ENCODE results near the gene VPS13C. TPM values are rescaled to one million over a fixed set of nuclear protein-coding genes. Genes with fewer than 3 reads are reported as not detected.

Gene VPS13C
- total RNA-seq, 1 donor from 2014 or later: 38.7 TPM

GRCh38 chr15:61861962-61862361, 198.3 kb downstream of the VPS13C start:
- H3K4me1 Mint-ChIP-seq (ENCODE audit: unreplicated experiment): no peaks in the 10 kb centered on the region
- peaks cover 5% of the 10 kb centered on the region for H3K36me3 Mint-ChIP-seq
- H3K4me3 Mint-ChIP-seq: no peak overlapping the region
- H3K27ac Mint-ChIP-seq: no peak overlapping the region
- H3K9me3 Mint-ChIP-seq: no peaks in the 10 kb centered on the region
- TF ChIP-seq CTCF (conservative IDR thresholded peaks at IDR 0.05): no peak
- H3K27me3 Mint-ChIP-seq: no peaks in the 10 kb centered on the region
- no peak for DNase-seq (ENCODE audit: extremely low spot score, unreplicated experiment)

DNA sequence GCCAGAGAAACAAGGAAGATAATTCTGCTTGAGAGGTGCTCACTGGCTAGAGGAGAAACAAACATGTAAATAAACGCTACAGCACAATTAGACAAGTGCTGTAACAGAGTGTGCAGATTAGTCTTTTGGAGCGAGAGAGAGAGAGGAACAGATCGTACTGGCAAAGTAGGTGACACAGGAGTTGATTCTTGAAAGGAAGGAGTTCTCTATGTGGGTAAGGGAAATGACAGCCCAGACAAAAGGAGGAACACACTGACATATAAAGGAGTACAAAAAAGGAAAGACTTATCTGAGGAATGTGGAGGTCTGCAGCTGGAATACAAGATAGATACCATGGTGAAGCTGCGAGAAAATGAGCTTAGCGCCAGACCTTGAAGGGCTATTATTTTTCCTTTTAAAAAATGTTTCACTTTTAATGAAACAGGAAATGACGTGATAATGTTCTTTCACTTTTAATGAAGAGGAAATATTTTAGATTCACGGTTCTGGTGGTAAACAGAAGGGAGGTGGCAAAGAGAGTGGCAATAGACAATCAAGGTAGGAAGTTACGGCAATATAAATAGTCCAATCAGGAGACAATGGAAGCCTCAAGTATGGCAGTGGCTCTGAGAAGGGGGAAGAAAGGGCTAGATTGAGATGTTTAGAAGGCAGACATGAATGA, 202.9 kb downstream of the VPS13C start:
- Mint-ChIP-seq H3K36me3 (peaks cover 5% of the 10 kb centered on the region), H3K9me3 (no peaks in the 10 kb centered on the region), H3K27me3 (no peaks in the 10 kb centered on the region), H3K27ac (no peak overlapping the region), H3K4me3 (no peak overlapping the region), H3K4me1 (ENCODE audit: unreplicated experiment) (no peaks in the 10 kb centered on the region)
- no peak for DNase-seq (ENCODE audit: extremely low spot score, unreplicated experiment)
- TF ChIP-seq CTCF (conservative IDR thresholded peaks at IDR 0.05): no peak

- Mint-ChIP-seq H3K27me3 (no peaks in the 10 kb centered on the region), H3K36me3 (peaks cover 5% of the 10 kb centered on the region), H3K4me1 (ENCODE audit: unreplicated experiment) (no peaks in the 10 kb centered on the region), H3K4me3 (no peak overlapping the region), H3K9me3 (no peaks in the 10 kb centered on the region), H3K27ac (no peak overlapping the region)
- DNase-seq (ENCODE audit: extremely low spot score, unreplicated experiment): no peak
- TF ChIP-seq CTCF (conservative IDR thresholded peaks at IDR 0.05): peak; percentile 53
Measured at GRCh38 chr15:61856295-61856694, 204.0 kb downstream of the VPS13C start.

GRCh38 chr15:61853195-61853594, 207.1 kb downstream of the VPS13C start:
- Mint-ChIP-seq H3K4me1 (ENCODE audit: unreplicated experiment) (no peaks in the 10 kb centered on the region), H3K27ac (no peak overlapping the region), H3K4me3 (no peak overlapping the region), H3K9me3 (no peaks in the 10 kb centered on the region), H3K36me3 (peaks cover 3% of the 10 kb centered on the region), H3K27me3 (no peaks in the 10 kb centered on the region)
- DNase-seq (ENCODE audit: extremely low spot score, unreplicated experiment): no peak
- TF ChIP-seq CTCF (conservative IDR thresholded peaks at IDR 0.05): no peak

DNA sequence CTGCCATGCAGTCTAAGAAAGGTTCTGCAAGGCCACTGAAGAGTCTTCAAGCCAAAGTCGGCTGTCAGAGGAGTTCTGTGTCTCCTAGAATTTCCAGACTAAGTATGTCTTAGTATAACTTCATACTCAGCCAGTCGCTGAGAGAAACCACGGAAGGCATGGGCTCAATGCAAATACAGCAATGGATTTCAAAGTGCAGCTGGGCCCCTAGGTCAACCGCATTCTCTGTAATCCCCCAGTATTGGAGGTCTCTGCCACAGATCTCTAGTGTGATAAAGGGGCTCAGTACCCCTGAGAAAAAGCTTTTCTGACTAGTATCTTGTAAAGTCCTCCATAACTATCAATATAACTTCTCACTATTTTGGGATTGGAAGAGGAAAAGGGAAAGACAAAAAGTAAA, 208.3 kb downstream of the VPS13C start:
- DNase-seq (ENCODE audit: extremely low spot score, unreplicated experiment): no peak
- Mint-ChIP-seq H3K4me1 (ENCODE audit: unreplicated experiment) (no peaks in the 10 kb centered on the region), H3K9me3 (no peaks in the 10 kb centered on the region), H3K27ac (no peak overlapping the region), H3K4me3 (no peak overlapping the region), H3K36me3 (peaks cover 3% of the 10 kb centered on the region), H3K27me3 (no peaks in the 10 kb centered on the region)
- no peak for TF ChIP-seq CTCF (conservative IDR thresholded peaks at IDR 0.05)

DNA sequence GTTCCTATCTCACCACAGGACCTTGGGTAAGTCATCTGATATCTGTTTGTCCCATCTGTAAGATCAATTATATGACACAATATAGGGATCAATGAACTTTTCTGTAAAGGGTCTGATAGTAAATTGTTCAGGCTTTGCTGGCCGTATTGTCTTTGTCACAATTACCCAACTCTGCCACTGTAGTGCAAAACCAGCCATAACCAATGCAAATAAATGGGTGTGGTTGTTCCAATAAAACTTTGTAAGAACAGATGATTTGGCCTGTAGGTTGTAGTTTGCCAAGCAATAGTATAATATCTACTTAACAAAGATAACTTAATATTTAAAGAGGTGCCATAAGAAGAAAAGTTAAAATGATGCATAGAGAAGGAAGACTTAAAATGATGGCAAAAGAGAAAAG, 210.8 kb downstream of the VPS13C start:
- Mint-ChIP-seq H3K27me3 (no peaks in the 10 kb centered on the region), H3K4me1 (ENCODE audit: unreplicated experiment) (no peaks in the 10 kb centered on the region), H3K27ac (no peak overlapping the region), H3K9me3 (no peaks in the 10 kb centered on the region), H3K4me3 (no peak overlapping the region), H3K36me3 (peaks cover 3% of the 10 kb centered on the region)
- TF ChIP-seq CTCF (conservative IDR thresholded peaks at IDR 0.05): no peak
- DNase-seq (ENCODE audit: extremely low spot score, unreplicated experiment): no peak
